IMR-90 (cell line): Measurements from ENCODE around the gene CENPN. TPM values are rescaled to one million over a fixed set of nuclear protein-coding genes. Genes with fewer than 3 reads are reported as not detected.

Experiments
- ATAC-seq: fragments of 200-7000 bp; cut with Tn5 transposase; 2 replicates; pipeline ENCODE4 v1.9.1; 2020; ENCODE audit warnings: low read depth, mild to moderate bottlenecking, moderate library complexity
- BruUV-seq: library from RNA; stranded (reverse); fragments of 400-500 nt; replicated peaks from 2 replicates; lab custom pipeline; 2021; lab: Mats Ljungman, UMichigan
- CTCF ChIA-PET: fragments of 300-600 bp; formaldehyde crosslinking; extraction: SDS; loops from one replicate; lab custom pipeline; 2021; ENCODE audit warnings: antibody characterized with exemption; lab: Yijun Ruan, JAX
- POLR2A ChIA-PET: fragments of 300-600 bp; sonication (Branson Sonifier 250); formaldehyde crosslinking; loops from one replicate; lab custom pipeline; 2022; ENCODE audit warnings: antibody characterized with exemption; ENCODE audit not compliant: unreplicated experiment; lab: Charles Lee
- DNase-seq: peaks from one replicate; pipeline ENCODE4 v3.0.0; 2013
- H2AFZ ChIP-seq: replicated peaks from 2 replicates; pipeline ENCODE3; 2013; ENCODE audit warnings: low read length, mild to moderate bottlenecking; ENCODE audit not compliant: poor library complexity
- H2AK5ac ChIP-seq: 2 replicates; pipeline ENCODE4 v1.6.1; 2013; ENCODE audit warnings: low read depth, low read length, inconsistent platforms
- H2AK9ac ChIP-seq: replicated peaks from 2 replicates; pipeline ENCODE3; 2013; ENCODE audit warnings: mild to moderate bottlenecking, low read depth, low read length, moderate library complexity; ENCODE audit not compliant: poor library complexity
- H2BK120ac ChIP-seq: 2 replicates; pipeline ENCODE4 v1.6.1; 2013; ENCODE audit warnings: low read depth, low read length, inconsistent platforms
- H2BK15ac ChIP-seq: 3 replicates; pipeline ENCODE4 v1.6.1; 2013; ENCODE audit warnings: low read depth, low read length, inconsistent platforms
- H2BK20ac ChIP-seq: 2 replicates; pipeline ENCODE4 v1.6.1; 2013; ENCODE audit warnings: low read depth, mild to moderate bottlenecking, inconsistent platforms, low read length, moderate library complexity
- H2BK5ac ChIP-seq: 2 replicates; pipeline ENCODE4 v1.6.1; 2013; ENCODE audit warnings: mild to moderate bottlenecking, low read depth, low read length, inconsistent platforms; ENCODE audit not compliant: poor library complexity, severe bottlenecking
- H3K14ac ChIP-seq: replicated peaks from 2 replicates; pipeline ENCODE4 v1.6.1; 2013; ENCODE audit warnings: low read depth, low read length, inconsistent platforms
- H3K18ac ChIP-seq: 2 replicates; pipeline ENCODE4 v1.6.1; 2013; ENCODE audit warnings: low read depth, low read length, control low read depth
- H3K23ac ChIP-seq: 2 replicates; pipeline ENCODE4 v1.6.1; 2013; ENCODE audit warnings: low read depth, low read length, inconsistent platforms
- H3K27ac ChIP-seq: 2 replicates; pipeline ENCODE4 v1.5.1; 2013; ENCODE audit warnings: mild to moderate bottlenecking, control low read depth, low read length; ENCODE audit not compliant: insufficient read depth
- H3K27me3 ChIP-seq: 2 replicates; pipeline ENCODE4 v1.6.1; 2013; ENCODE audit warnings: low read length; ENCODE audit not compliant: control insufficient read depth, insufficient read depth
- H3K36me3 ChIP-seq: 2 replicates; pipeline ENCODE4 v1.6.1; 2013; ENCODE audit warnings: low read length, mixed read lengths; ENCODE audit not compliant: control insufficient read depth, insufficient read depth
- H3K4ac ChIP-seq: 2 replicates; pipeline ENCODE4 v1.6.1; 2013; ENCODE audit warnings: low read depth, low read length, inconsistent platforms
- H3K4me1 ChIP-seq: 2 replicates; pipeline ENCODE4 v1.6.1; 2013; ENCODE audit warnings: low read length, mixed read lengths; ENCODE audit not compliant: control insufficient read depth, insufficient read depth
- H3K4me2 ChIP-seq: 2 replicates; pipeline ENCODE4 v1.6.1; 2013; ENCODE audit warnings: low read depth, mild to moderate bottlenecking, control low read depth, low read length, moderate library complexity
- H3K4me3 ChIP-seq: 2 replicates; pipeline ENCODE4 v1.5.1; 2013; ENCODE audit warnings: low read depth, mild to moderate bottlenecking, control low read depth, low read length, moderate library complexity; ENCODE audit not compliant: insufficient read depth
- H3K56ac ChIP-seq: 2 replicates; pipeline ENCODE4 v1.6.1; 2013; ENCODE audit warnings: low read length, inconsistent platforms; ENCODE audit not compliant: insufficient read depth; ENCODE audit errors: extremely low read depth
- H3K79me1 ChIP-seq, 2 experiments: 2 replicates each; pipeline ENCODE4 v1.6.1; 2013; ENCODE audit warnings: low read length in 2 of 2, inconsistent platforms in 1 of 2, low read depth in 1 of 2
- H3K9ac ChIP-seq: 2 replicates; pipeline ENCODE4 v1.6.1; 2013; ENCODE audit warnings: low read depth, low read length, control low read depth
- H3K9me1 ChIP-seq: 2 replicates; pipeline ENCODE4 v1.6.1; 2013; ENCODE audit warnings: low read length, inconsistent platforms; ENCODE audit not compliant: insufficient read depth
- H3K9me3 ChIP-seq: 2 replicates; pipeline ENCODE4 v1.6.1; 2013; ENCODE audit warnings: low read length; ENCODE audit not compliant: control insufficient read depth, insufficient read depth
- H4K20me1 ChIP-seq: 2 replicates; pipeline ENCODE4 v1.6.1; 2013; ENCODE audit warnings: low read length, inconsistent platforms; ENCODE audit not compliant: insufficient read depth
- H4K5ac ChIP-seq: 2 replicates; pipeline ENCODE4 v1.6.1; 2013; ENCODE audit warnings: mild to moderate bottlenecking, low read depth, low read length, control low read depth
- H4K8ac ChIP-seq, 2 experiments: 2 replicates each; pipeline ENCODE4 v1.6.1; 2013; ENCODE audit warnings: low read depth in 2 of 2, low read length in 2 of 2, control low read depth in 1 of 2, inconsistent platforms in 1 of 2
- H4K91ac ChIP-seq: 2 replicates; pipeline ENCODE4 v1.6.1; 2013; ENCODE audit warnings: low read depth, low read length, inconsistent platforms; ENCODE audit not compliant: insufficient read depth
- CEBPB ChIP-seq: IDR thresholded peaks from 2 replicates; pipeline ENCODE4 v1.6.1; 2012; ENCODE audit warnings: low read depth, low read length, improper control_type of control experiment
- CHD1 ChIP-seq: IDR thresholded peaks from 2 replicates; pipeline ENCODE4 v1.6.1; 2012; ENCODE audit warnings: low read depth, low read length, improper control_type of control experiment
- FOS ChIP-seq: fragments of 150-350 bp; IDR thresholded peaks from 2 replicates; pipeline ENCODE4 v1.6.1; 2016; ENCODE audit warnings: low read depth, low read length
- RAD21 ChIP-seq: IDR thresholded peaks from 2 replicates; pipeline ENCODE4 v1.6.1; 2012; ENCODE audit warnings: low read length, improper control_type of control experiment
- WGBS, 2 experiments: methylation state at CpG; one replicate each; pipeline versions ENCODE4 v1.1.5 to v1.1.7; 2013; ENCODE audit warnings: missing lambda C conversion rate in 2 of 2; ENCODE audit not compliant: insufficient read length in 1 of 2; ENCODE audit errors: extremely low coverage in 2 of 2; 5-methylcytosine and 5-hydroxymethylcytosine counted together
- dilution Hi-C: fragments of 300-500 bp; cut with HindIII; formaldehyde crosslinking; loops from one replicate; pipeline ENCODE4 v1.14.3; 2018; ENCODE audit warnings: low sequenced_read_pairs; ENCODE audit not compliant: unreplicated experiment
- in situ Hi-C: fragments of 300-500 bp; cut with MboI; formaldehyde crosslinking; loops from 3 replicates; pipeline ENCODE4 v1.14.3; 2019; ENCODE audit warnings: low sequenced_read_pairs, inconsistent platforms, mixed read lengths
- intact Hi-C: fragments of 100-400 bp; cut with micrococcal nuclease; formaldehyde crosslinking; loops from 2 replicates; pipeline ENCODE4 v1.10.0; 2022
- polyA plus RNA-seq, 3 experiments: library from polyadenylated mRNA; depleted of rRNA; stranded (reverse); fragments of >200 nt; gene quantifications; 2 replicates each; pipeline ENCODE4 v1.2.3, GENCODE V29; 2012; ENCODE audit warnings: low replicate concordance in 1 of 3
- total RNA-seq: library from RNA; depleted of rRNA; stranded (reverse); fragments of >200 nt; gene quantifications from 2 replicates; pipeline ENCODE4 v1.2.3, GENCODE V29; 2012
- TF ChIP-seq, protein P1 (sequence below): fragments of 150-350 bp; IDR thresholded peaks from 2 replicates; pipeline ENCODE4 v1.6.1; 2017; ENCODE audit warnings: mild to moderate bottlenecking, antibody characterized with exemption, low read length, low read depth
- TF ChIP-seq, protein P2 (sequence below): fragments of 150-350 bp; IDR thresholded peaks from 2 replicates; pipeline ENCODE4 v1.6.1; 2016; ENCODE audit warnings: low read depth, mild to moderate bottlenecking, low read length, moderate library complexity, borderline replicate concordance

CENPN gene
- total and polyA plus RNA-seq, 2 of the 4 experiments (the other 2 are of a cell fraction), result 20.5 to 22.8 TPM

DNA sequence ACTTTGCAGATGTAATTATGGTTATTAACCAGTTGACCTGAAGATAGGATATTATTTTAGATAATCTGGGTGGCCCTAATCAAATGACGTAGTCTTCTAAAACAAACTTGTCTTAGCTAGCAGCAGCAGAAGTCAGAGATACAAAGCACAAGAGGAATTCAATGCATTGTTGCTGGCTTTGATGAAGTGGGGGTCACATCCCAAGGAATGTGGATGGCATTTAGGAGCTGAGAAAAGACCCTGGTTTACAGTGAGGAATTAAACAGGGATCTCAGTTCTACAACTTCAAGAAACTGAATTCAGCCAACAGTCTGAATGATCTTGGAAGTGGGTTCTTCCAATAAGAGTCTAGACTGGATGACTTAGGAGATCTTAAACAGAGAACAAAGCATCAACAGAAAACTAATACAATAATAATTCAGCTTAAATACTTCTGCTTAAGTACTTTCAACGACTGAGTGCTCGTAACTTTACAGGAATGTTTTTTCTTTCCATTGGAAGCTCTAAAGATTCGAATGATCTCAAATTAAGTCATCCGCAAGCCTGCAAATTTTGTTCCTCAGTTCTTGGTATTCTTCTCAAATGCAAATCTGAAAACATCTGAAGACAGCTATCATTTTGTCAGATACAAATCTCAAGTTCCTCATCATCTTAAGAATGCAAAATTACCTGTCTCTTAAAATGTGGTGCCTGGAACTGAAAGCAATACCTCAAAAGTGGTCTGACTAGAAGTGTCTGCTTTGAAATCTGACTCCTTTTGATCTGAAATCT is 66.7 kb downstream of the CENPN start:
- no peak overlapping the region for H2BK20ac ChIP-seq
- H3K27ac ChIP-seq, result no peak overlapping the region
- no peak overlapping the region for H2BK5ac ChIP-seq
- H4K5ac ChIP-seq, result no peak overlapping the region
- H4K91ac ChIP-seq, result no peak overlapping the region
- no peak overlapping the region for H4K8ac ChIP-seq
- ChIA-PET CTCF (interaction anchor here (0.6 kb wide), 2 partner anchors 185 to 214 kb away, joined by 4 to 5 read pairs; no protein-coding TSS in a partner anchor), POLR2A (no interaction called here)
- H3K27me3 ChIP-seq, result no peaks in the 10 kb centered on the region
- no peak overlapping the region for H3K4ac ChIP-seq
- in situ Hi-C loops (no loop called here), dilution Hi-C loops (no loop called here), intact Hi-C loops (no loop called here)
- ATAC-seq, result no peak
- H3K23ac ChIP-seq, result no peak overlapping the region
- DNase-seq, result no peak
- no peaks in the 10 kb centered on the region for H3K9me3 ChIP-seq
- H2AFZ ChIP-seq, result no peak overlapping the region
- H3K9me1 ChIP-seq, result 0 out of 2 replicates have a peak, but pooled peaks cover 6% of the 10 kb centered on the region
- H2AK5ac ChIP-seq, result no peak overlapping the region
- BruUV-seq, result no TSS peak
- no peak overlapping the region for H3K9ac ChIP-seq
- TF ChIP-seq CHD1 (no peak), FOS (no peak), CEBPB (no peak), RAD21 (no peak)
- TF ChIP-seq, protein P1, sequence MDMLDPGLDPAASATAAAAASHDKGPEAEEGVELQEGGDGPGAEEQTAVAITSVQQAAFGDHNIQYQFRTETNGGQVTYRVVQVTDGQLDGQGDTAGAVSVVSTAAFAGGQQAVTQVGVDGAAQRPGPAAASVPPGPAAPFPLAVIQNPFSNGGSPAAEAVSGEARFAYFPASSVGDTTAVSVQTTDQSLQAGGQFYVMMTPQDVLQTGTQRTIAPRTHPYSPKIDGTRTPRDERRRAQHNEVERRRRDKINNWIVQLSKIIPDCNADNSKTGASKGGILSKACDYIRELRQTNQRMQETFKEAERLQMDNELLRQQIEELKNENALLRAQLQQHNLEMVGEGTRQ, result no peak
- TF ChIP-seq, protein P2, sequence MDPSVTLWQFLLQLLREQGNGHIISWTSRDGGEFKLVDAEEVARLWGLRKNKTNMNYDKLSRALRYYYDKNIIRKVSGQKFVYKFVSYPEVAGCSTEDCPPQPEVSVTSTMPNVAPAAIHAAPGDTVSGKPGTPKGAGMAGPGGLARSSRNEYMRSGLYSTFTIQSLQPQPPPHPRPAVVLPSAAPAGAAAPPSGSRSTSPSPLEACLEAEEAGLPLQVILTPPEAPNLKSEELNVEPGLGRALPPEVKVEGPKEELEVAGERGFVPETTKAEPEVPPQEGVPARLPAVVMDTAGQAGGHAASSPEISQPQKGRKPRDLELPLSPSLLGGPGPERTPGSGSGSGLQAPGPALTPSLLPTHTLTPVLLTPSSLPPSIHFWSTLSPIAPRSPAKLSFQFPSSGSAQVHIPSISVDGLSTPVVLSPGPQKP, result no peak
- H3K18ac ChIP-seq, result no peak overlapping the region
- no peak overlapping the region for H2AK9ac ChIP-seq
- H4K20me1 ChIP-seq, result no peaks in the 10 kb centered on the region; the same call in 1 of the 2 replicates
- 53% methylated on average over 4 of the region's 5 CpGs; no CpG with 5 or more reads in 1 of the 2 experiments for WGBS, 2 experiments
- H3K56ac ChIP-seq, result no peak overlapping the region
- H2BK15ac ChIP-seq, result no peak overlapping the region
- no peak overlapping the region for H2BK120ac ChIP-seq
- H3K36me3 ChIP-seq, result no peaks in the 10 kb centered on the region
- no peak overlapping the region for H3K14ac ChIP-seq
- H3K79me1 ChIP-seq, result 0 out of 4 replicates have a peak, but pooled peaks cover 0 to 4% of the 10 kb centered on the region in 2 experiments
- no peak overlapping the region for H3K4me2 ChIP-seq
- peaks cover 3% of the 10 kb centered on the region; the same call in 1 of the 2 replicates for H3K4me1 ChIP-seq
- no peak overlapping the region for H3K4me3 ChIP-seq
